A549 (cell line): ENCODE measurements around the gene ULK1.

Experiments
- CBX8 ChIP-seq: fragments of 200-600 bp; sonication (generic); IDR thresholded peaks from 2 replicates; pipeline ENCODE4 v1.6.1; 2016
- CHD2 ChIP-seq: fragments of 150-350 bp; IDR thresholded peaks from 2 replicates; pipeline ENCODE4 v1.6.1; 2014; ENCODE audit warnings: low read length; ENCODE audit not compliant: partially characterized antibody
- MYC ChIP-seq: IDR thresholded peaks from 2 replicates; pipeline ENCODE4 v1.6.1; 2012; ENCODE audit warnings: mild to moderate bottlenecking, inconsistent platforms, low read length, improper control_type of control experiment, borderline replicate concordance
- NFE2L2 ChIP-seq: fragments of 150-350 bp; conservative IDR thresholded peaks from 2 replicates; pipeline ENCODE4 v1.6.1; 2014; ENCODE audit warnings: low read length
- POLR2A ChIP-seq: IDR thresholded peaks from 2 replicates; pipeline ENCODE4 v1.6.1; 2012; ENCODE audit warnings: mild to moderate bottlenecking, low read length
- TF ChIP-seq, protein P1 (sequence below): fragments of >200 bp; sonication (Bioruptor Twin); formaldehyde crosslinking; IDR thresholded peaks from 3 replicates; pipeline ENCODE4 v1.5.1; 2016
- TF ChIP-seq, protein P2 (sequence below): fragments of 200-600 bp; sonication (generic); IDR thresholded peaks from 2 replicates; pipeline ENCODE4 v1.6.1; 2016; ENCODE audit warnings: antibody characterized with exemption, mild to moderate bottlenecking, moderate library complexity

DNA sequence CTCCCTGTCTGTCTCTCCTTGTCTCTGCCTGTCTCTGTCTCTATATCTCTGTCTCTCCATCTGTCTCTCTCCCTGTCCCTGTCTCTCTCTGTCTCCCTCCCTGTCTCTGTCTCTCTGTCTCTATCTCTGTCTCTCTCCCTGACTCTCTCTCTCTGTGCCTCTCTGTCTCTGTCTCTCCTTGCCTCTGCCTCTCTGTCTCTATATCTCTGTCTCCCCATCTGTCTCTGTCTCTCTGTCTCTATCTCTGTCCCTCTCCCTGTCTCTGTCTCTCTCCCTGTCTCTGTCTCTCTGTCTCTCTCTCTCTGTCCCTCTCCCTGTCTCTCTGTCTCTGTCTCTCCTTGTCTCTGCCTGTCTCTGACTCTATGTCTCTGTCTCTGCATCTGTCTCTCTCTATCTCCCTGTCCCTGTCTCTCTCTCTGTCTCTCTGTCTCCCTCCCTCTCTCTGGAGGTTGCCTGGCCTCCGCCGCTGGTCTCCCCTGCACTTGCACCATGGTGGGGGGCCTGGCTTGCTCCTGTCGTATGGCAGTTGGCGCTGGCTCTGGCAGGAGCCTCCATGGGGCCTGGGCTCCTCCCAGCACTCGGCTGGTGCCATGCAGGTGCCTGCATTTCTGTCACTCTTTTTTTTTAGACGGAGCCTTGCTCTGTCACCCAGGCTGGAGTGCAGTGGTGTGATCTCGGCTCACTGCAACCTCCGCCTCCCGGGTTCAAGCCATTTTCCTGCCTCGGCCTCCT is 37.9 kb upstream of the ULK1 start:
- TF ChIP-seq, protein P1, sequence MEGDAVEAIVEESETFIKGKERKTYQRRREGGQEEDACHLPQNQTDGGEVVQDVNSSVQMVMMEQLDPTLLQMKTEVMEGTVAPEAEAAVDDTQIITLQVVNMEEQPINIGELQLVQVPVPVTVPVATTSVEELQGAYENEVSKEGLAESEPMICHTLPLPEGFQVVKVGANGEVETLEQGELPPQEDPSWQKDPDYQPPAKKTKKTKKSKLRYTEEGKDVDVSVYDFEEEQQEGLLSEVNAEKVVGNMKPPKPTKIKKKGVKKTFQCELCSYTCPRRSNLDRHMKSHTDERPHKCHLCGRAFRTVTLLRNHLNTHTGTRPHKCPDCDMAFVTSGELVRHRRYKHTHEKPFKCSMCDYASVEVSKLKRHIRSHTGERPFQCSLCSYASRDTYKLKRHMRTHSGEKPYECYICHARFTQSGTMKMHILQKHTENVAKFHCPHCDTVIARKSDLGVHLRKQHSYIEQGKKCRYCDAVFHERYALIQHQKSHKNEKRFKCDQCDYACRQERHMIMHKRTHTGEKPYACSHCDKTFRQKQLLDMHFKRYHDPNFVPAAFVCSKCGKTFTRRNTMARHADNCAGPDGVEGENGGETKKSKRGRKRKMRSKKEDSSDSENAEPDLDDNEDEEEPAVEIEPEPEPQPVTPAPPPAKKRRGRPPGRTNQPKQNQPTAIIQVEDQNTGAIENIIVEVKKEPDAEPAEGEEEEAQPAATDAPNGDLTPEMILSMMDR: no peak
- TF ChIP-seq NFE2L2 (no peak), CBX8 (no peak), POLR2A (no peak), CHD2 (no peak), MYC (no peak)
- TF ChIP-seq, protein P2, sequence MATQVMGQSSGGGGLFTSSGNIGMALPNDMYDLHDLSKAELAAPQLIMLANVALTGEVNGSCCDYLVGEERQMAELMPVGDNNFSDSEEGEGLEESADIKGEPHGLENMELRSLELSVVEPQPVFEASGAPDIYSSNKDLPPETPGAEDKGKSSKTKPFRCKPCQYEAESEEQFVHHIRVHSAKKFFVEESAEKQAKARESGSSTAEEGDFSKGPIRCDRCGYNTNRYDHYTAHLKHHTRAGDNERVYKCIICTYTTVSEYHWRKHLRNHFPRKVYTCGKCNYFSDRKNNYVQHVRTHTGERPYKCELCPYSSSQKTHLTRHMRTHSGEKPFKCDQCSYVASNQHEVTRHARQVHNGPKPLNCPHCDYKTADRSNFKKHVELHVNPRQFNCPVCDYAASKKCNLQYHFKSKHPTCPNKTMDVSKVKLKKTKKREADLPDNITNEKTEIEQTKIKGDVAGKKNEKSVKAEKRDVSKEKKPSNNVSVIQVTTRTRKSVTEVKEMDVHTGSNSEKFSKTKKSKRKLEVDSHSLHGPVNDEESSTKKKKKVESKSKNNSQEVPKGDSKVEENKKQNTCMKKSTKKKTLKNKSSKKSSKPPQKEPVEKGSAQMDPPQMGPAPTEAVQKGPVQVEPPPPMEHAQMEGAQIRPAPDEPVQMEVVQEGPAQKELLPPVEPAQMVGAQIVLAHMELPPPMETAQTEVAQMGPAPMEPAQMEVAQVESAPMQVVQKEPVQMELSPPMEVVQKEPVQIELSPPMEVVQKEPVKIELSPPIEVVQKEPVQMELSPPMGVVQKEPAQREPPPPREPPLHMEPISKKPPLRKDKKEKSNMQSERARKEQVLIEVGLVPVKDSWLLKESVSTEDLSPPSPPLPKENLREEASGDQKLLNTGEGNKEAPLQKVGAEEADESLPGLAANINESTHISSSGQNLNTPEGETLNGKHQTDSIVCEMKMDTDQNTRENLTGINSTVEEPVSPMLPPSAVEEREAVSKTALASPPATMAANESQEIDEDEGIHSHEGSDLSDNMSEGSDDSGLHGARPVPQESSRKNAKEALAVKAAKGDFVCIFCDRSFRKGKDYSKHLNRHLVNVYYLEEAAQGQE: no peak
